RWPE2 (cell line): ENCODE data around the gene CDC37L1.

Experiments used
- ATAC-seq: fragments of 200-7000 bp; cut with Tn5 transposase; 3 replicates; pipeline ENCODE4 v1.9.1; 2021; ENCODE audit warnings: low read depth
- DNase-seq: peaks from one replicate; pipeline ENCODE4 v3.0.0-alpha.2; 2020; ENCODE audit warnings: low spot score
- H3K27ac ChIP-seq: fragments of 450-650 bp; 2 replicates; pipeline ENCODE4 v1.5.1; 2017; ENCODE audit warnings: mild to moderate bottlenecking; ENCODE audit not compliant: poor library complexity, severe bottlenecking
- H3K27me3 ChIP-seq: fragments of 250-450 bp; sonication (Bioruptor Pico); 2 replicates; pipeline ENCODE4 v1.5.1; 2021; ENCODE audit warnings: mild to moderate bottlenecking, moderate library complexity; ENCODE audit not compliant: insufficient read depth, poor library complexity, severe bottlenecking
- H3K36me3 ChIP-seq: fragments of 250-450 bp; sonication (Bioruptor Pico); 2 replicates; pipeline ENCODE4 v1.5.1; 2020; ENCODE audit warnings: low read depth, mild to moderate bottlenecking, moderate library complexity
- H3K4me1 ChIP-seq: fragments of 250-450 bp; sonication (Bioruptor Pico); 2 replicates; pipeline ENCODE4 v1.5.1; 2021; ENCODE audit warnings: mild to moderate bottlenecking, moderate library complexity; ENCODE audit not compliant: insufficient read depth, poor library complexity, severe bottlenecking
- H3K4me3 ChIP-seq: fragments of 250-450 bp; sonication (Bioruptor Pico); 2 replicates; pipeline ENCODE4 v1.5.1; 2021; ENCODE audit warnings: mild to moderate bottlenecking, moderate library complexity; ENCODE audit not compliant: severe bottlenecking
- H3K9me3 ChIP-seq: fragments of 250-450 bp; sonication (Bioruptor Pico); 2 replicates; pipeline ENCODE4 v1.5.1; 2021; ENCODE audit warnings: mild to moderate bottlenecking, moderate library complexity; ENCODE audit not compliant: severe bottlenecking
- CTCF ChIP-seq: fragments of 450-650 bp; IDR thresholded peaks from one replicate; pipeline ENCODE4 v1.5.1; 2017; ENCODE audit warnings: mild to moderate bottlenecking, moderate library complexity; ENCODE audit not compliant: poor library complexity, severe bottlenecking

Gene CDC37L1

GRCh38 chr9:4721736-4722135 lies 42.4 kb downstream of the CDC37L1 start:
- H3K36me3 ChIP-seq: peaks cover 50% of the 10 kb centered on the region
- TF ChIP-seq CTCF: no peak

DNA sequence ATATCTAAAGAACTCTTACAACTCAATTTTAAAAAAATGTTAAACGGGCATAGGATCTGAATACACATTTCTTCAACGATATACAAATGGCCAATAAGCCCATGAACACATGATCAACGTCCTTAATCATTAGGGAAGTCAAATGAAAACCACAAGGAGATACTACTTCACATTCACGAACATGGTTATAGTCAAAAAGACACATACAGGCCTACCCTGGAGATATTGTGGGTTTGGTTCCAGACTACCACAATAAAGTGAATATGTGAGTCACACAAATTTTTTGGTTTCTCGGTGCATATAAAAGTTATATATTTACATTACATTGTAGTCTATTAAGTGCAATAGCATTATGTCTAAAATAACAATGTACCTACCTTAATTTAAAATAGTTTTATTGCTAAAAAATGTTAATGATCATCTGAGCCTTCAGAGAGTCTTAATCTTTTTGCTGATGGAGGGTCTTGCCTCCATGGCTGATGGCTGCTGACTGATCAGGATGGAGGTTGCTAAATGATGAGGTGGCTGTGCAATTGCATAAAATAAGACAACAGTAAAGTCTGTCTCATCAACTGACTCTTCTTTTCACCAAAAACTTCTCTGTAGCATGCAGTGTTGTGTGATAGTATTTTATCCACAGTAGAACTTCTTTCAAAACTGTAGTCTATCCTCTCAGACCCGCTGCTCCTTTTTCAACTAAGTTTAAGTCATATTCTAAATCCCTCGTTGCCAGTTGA lies 46.5 kb downstream of the CDC37L1 start:
- Histone ChIP-seq H3K27me3 (no peaks in the 10 kb centered on the region), H3K4me3 (no peak overlapping the region), H3K4me1 (no peaks in the 10 kb centered on the region), H3K27ac (no peak overlapping the region), H3K36me3 (peaks cover 23% of the 10 kb centered on the region), H3K9me3 (no peaks in the 10 kb centered on the region)
- no peak for TF ChIP-seq CTCF
- no peak for ATAC-seq
- no peak for DNase-seq

More at GRCh38 chr9:4721736-4722135, 42.4 kb downstream of the CDC37L1 start:
- Histone ChIP-seq H3K4me3 (no peak overlapping the region), H3K27ac (no peak overlapping the region), H3K4me1 (no peaks in the 10 kb centered on the region), H3K9me3 (no peaks in the 10 kb centered on the region), H3K27me3 (no peaks in the 10 kb centered on the region)
- ATAC-seq (no peak), DNase-seq (no peak)

- no peaks in the 10 kb centered on the region for H3K9me3 ChIP-seq
- H3K4me1 ChIP-seq: no peaks in the 10 kb centered on the region
- H3K4me3 ChIP-seq: no peak overlapping the region
- H3K27me3 ChIP-seq: no peaks in the 10 kb centered on the region
- DNase-seq: no peak
- H3K27ac ChIP-seq: no peak overlapping the region
- H3K36me3 ChIP-seq: peaks cover 23% of the 10 kb centered on the region
- TF ChIP-seq CTCF: no peak
- no peak for ATAC-seq
These were observed 48.2 kb downstream of the CDC37L1 start for GRCh38 chr9:4727593-4727992.

DNA sequence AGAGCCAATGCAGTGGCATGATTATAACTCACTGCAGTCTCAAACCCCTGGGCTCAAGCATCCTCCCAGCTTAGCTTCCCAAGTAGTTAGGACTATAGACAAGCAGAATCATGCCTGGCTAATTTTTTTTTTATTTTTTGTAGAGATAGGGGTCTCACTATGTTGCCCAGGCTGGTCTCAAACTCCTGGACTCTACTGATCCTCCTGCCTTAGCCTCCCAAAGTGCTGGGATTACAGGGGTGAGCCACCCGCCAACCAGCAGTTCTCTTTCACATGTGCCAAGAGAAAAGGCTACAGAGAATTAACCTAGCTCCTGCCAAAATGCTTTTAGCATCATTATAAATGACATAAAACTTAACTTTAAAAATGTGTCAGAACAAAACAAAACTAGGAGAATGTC lies 53.5 kb downstream of the CDC37L1 start:
- no peak for ATAC-seq
- no peaks in the 10 kb centered on the region for H3K27me3 ChIP-seq
- no peak overlapping the region for H3K27ac ChIP-seq
- no peaks in the 10 kb centered on the region for H3K9me3 ChIP-seq
- H3K4me1 ChIP-seq: no peaks in the 10 kb centered on the region
- H3K36me3 ChIP-seq: peaks cover 8% of the 10 kb centered on the region; the same call in 1 of the 2 replicates
- no peak for TF ChIP-seq CTCF
- no peak overlapping the region for H3K4me3 ChIP-seq
- no peak for DNase-seq

DNA sequence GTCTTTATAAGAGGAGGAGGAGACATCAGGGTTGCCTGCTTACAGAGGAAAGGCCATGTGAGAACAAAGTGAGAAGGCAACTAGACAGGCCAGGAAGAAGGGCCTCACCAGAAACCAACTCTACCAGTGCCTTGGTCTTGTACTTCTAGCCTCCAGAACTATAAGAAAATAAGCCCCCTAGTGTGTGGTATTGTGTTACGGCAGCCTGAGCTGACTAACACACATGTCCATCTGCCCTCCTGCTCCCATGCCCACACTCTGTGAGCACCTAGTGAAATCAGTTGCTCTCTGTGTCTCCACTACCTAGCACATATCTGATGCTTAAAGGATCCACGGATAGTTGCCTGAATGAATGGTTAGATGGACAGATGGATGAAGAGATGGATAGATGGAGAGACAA lies 54.8 kb downstream of the CDC37L1 start:
- ATAC-seq: no peak
- no peak for TF ChIP-seq CTCF

More for the DNA sequence above, 54.8 kb downstream of the CDC37L1 start:
- H3K4me1 ChIP-seq: peaks cover 9% of the 10 kb centered on the region
- peaks cover 4% of the 10 kb centered on the region; the same call in 1 of the 2 replicates for H3K36me3 ChIP-seq
- no peak overlapping the region for H3K27ac ChIP-seq
- no peak overlapping the region for H3K4me3 ChIP-seq
- DNase-seq: no peak
- no peaks in the 10 kb centered on the region for H3K27me3 ChIP-seq
- H3K9me3 ChIP-seq: no peaks in the 10 kb centered on the region
